Calu3 (cell line): ENCODE data around the gene LAX1. TPM values are rescaled to one million over a fixed set of nuclear protein-coding genes. Genes with fewer than 3 reads are reported as not detected.

Experiments
- BruUV-seq: library from RNA; stranded (reverse); fragments of 400-500 nt; replicated peaks from 2 replicates; lab custom pipeline; 2021; lab: Mats Ljungman, UMichigan
- CTCF ChIA-PET: fragments of 300-600 bp; sonication (Branson Sonifier 250); formaldehyde crosslinking; loops from one replicate; lab custom pipeline; 2022; ENCODE audit warnings: antibody characterized with exemption; lab: Charles Lee
- DNase-seq: peaks from one replicate; pipeline ENCODE4 v3.0.0; 2022
- H3K27ac Mint-ChIP-seq: one replicate; pipeline ENCODE4 v1.8.0; 2022; ENCODE audit warnings: mixed read lengths; ENCODE audit not compliant: unreplicated experiment
- H3K27me3 Mint-ChIP-seq: one replicate; pipeline ENCODE4 v1.8.0; 2022; ENCODE audit warnings: mixed read lengths; ENCODE audit not compliant: unreplicated experiment
- H3K36me3 Mint-ChIP-seq: one replicate; pipeline ENCODE4 v1.8.0; 2022; ENCODE audit warnings: mild to moderate bottlenecking, moderate library complexity, mixed read lengths; ENCODE audit not compliant: insufficient read depth, unreplicated experiment
- H3K4me1 Mint-ChIP-seq: one replicate; pipeline ENCODE4 v1.8.0; 2022; ENCODE audit warnings: mild to moderate bottlenecking, low read depth, mixed read lengths; ENCODE audit not compliant: unreplicated experiment
- H3K4me3 Mint-ChIP-seq: one replicate; pipeline ENCODE4 v1.8.0; 2022; ENCODE audit warnings: mild to moderate bottlenecking, low read depth, moderate library complexity, mixed read lengths; ENCODE audit not compliant: unreplicated experiment
- H3K9me3 Mint-ChIP-seq: one replicate; pipeline ENCODE4 v1.8.0; 2022; ENCODE audit warnings: low read depth, mixed read lengths; ENCODE audit not compliant: unreplicated experiment
- CTCF ChIP-seq: fragments of 200-600 bp; IDR thresholded peaks from one replicate; pipeline ENCODE4 v1.8.0; 2022; ENCODE audit warnings: antibody characterized with exemption; ENCODE audit not compliant: unreplicated experiment
- intact Hi-C: fragments of 100-400 bp; cut with micrococcal nuclease; formaldehyde crosslinking; loops from one replicate; pipeline ENCODE4 v1.10.0; 2022; ENCODE audit not compliant: unreplicated experiment
- total RNA-seq: library from RNA; stranded (reverse); gene quantifications from 2 replicates; pipeline ENCODE4 v1.2.3, GENCODE V29; 2022

Gene LAX1
- total RNA-seq, 1 experiment from 2014 or later, result not detected

GRCh38 chr1:203726417-203726867 lies 38.5 kb upstream of the LAX1 start:
- H3K36me3 Mint-ChIP-seq, result no peaks in the 10 kb centered on the region
- H3K27me3 Mint-ChIP-seq, result peaks cover 14% of the 10 kb centered on the region
- intact Hi-C loops, result no loop called here
- H3K4me1 Mint-ChIP-seq, result no peaks in the 10 kb centered on the region
- CTCF ChIA-PET, result interaction anchor here (0.7 to 1.0 kb wide), 3 partner anchors 52 to 106 kb away, joined by 3 to 4 read pairs (median 3); no protein-coding TSS in a partner anchor
- no peak for TF ChIP-seq CTCF
- H3K9me3 Mint-ChIP-seq, result no peaks in the 10 kb centered on the region
- H3K27ac Mint-ChIP-seq, result no peak overlapping the region
- H3K4me3 Mint-ChIP-seq, result no peak overlapping the region
- no TSS peak for BruUV-seq
- DNase-seq, result no peak

- no peak for DNase-seq
- intact Hi-C loops, result no loop called here
- TF ChIP-seq CTCF, result no peak
- H3K4me3 Mint-ChIP-seq, result no peak overlapping the region
- BruUV-seq, result no TSS peak
- H3K27me3 Mint-ChIP-seq, result peaks cover 46% of the 10 kb centered on the region
- no peaks in the 10 kb centered on the region for H3K9me3 Mint-ChIP-seq
- H3K4me1 Mint-ChIP-seq, result no peaks in the 10 kb centered on the region
- H3K36me3 Mint-ChIP-seq, result no peaks in the 10 kb centered on the region
- CTCF ChIA-PET, result interaction anchor here (0.7 to 1.1 kb wide), 2 partner anchors 11 to 149 kb away, joined by 4 to 5 read pairs; no protein-coding TSS in a partner anchor
- no peak overlapping the region for H3K27ac Mint-ChIP-seq
Measured at GRCh38 chr1:203733009-203733863, 31.7 kb upstream of the LAX1 start.

- no peaks in the 10 kb centered on the region for H3K36me3 Mint-ChIP-seq
- no peak for DNase-seq
- no peak for TF ChIP-seq CTCF
- no TSS peak for BruUV-seq
- H3K4me3 Mint-ChIP-seq, result no peak overlapping the region
- H3K4me1 Mint-ChIP-seq, result no peaks in the 10 kb centered on the region
- H3K27ac Mint-ChIP-seq, result no peak overlapping the region
- no peaks in the 10 kb centered on the region for H3K9me3 Mint-ChIP-seq
- peaks cover 75% of the 10 kb centered on the region for H3K27me3 Mint-ChIP-seq
- intact Hi-C loops, result no loop called here
- CTCF ChIA-PET, result no interaction called here
Measured at GRCh38 chr1:203742436-203742835, 22.5 kb upstream of the LAX1 start.

GRCh38 chr1:203743091-203743571 lies 21.9 kb upstream of the LAX1 start:
- no peak for TF ChIP-seq CTCF
- no TSS peak for BruUV-seq
- Mint-ChIP-seq H3K27me3 (peaks cover 69% of the 10 kb centered on the region), H3K36me3 (no peaks in the 10 kb centered on the region), H3K4me1 (no peaks in the 10 kb centered on the region), H3K9me3 (no peaks in the 10 kb centered on the region), H3K27ac (no peak overlapping the region), H3K4me3 (no peak overlapping the region)
- intact Hi-C loops, result no loop called here
- CTCF ChIA-PET, result no interaction called here
- no peak for DNase-seq
